T-helper 1 cell treated with Interleukin-12 subunit alpha and Interleukin-12 subunit beta and Interleukin-4 antibody, amounts not matched to agents 30 ng/mL and 1 ng/mL, for 36 hours (primary cell): Measurements from ENCODE around the gene NFATC3. TPM values are rescaled to one million over a fixed set of nuclear protein-coding genes. Genes with fewer than 3 reads are reported as not detected.

Source experiments
- intact Hi-C: fragments of 100-400 bp; cut with micrococcal nuclease; formaldehyde crosslinking; loops from one replicate; pipeline ENCODE4 v1.15.1; 2024
- total RNA-seq: library from RNA; stranded (reverse); gene quantifications from 2 replicates; pipeline ENCODE4 v1.2.3, GENCODE V29; 2022

The NFATC3 gene
- total RNA-seq, 1 donor from 2014 or later: 149 TPM

DNA sequence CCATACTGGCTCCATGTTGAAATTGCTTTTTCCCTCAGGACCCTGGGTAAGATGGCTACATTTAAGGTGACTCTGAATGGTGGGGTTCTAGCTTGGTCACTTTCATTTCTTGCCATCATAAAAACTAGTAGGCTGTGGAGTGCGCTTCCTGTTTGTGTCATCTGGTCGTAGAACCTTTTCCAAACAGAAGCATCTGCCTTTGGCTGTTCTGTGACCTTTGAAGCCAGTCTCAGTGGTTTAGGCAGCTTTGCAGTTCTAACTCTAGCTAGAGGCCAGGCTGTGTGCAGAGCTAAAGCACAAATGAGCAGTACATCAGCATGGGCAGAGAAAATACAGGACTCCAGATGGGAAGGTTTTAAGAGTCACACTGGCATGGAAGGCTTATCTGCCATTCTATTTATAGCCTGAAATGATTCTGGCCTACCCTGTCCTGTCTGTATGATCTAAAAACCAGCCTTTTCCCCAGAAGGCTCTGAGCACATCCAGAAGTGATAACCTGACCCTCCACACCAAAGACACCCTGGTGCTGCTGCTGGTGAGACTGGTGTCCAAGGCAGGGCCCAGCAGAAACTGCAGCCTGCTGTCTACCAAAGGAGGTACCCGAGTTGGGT, 142.1 kb downstream of the NFATC3 start:
- intact Hi-C loops: loop anchor here (5.0 kb wide), 2 partner anchors 290 to 395 kb away; partner anchors contain the start of gene PSMB10

GRCh38 chr16:68227850-68228553, 142.8 kb downstream of the NFATC3 start:
- intact Hi-C loops: loop anchor here (2.0 to 5.0 kb wide), 5 partner anchors 17 to 411 kb away; partner anchors contain the start of genes NFATC3 and PSMB10

GRCh38 chr16:68228652-68229051, 143.5 kb downstream of the NFATC3 start:
- intact Hi-C loops: loop anchor here (1.0 to 5.0 kb wide), 10 partner anchors 18 to 412 kb away; partner anchors contain the start of genes NFATC3 and PSMB10

GRCh38 chr16:68229431-68230175, 144.4 kb downstream of the NFATC3 start:
- intact Hi-C loops: loop anchor here (1.0 to 5.0 kb wide), 10 partner anchors 19 to 413 kb away; partner anchors contain the start of genes NFATC3 and PSMB10

- intact Hi-C loops: no loop called here
Observed at GRCh38 chr16:68230176-68230571, 145.0 kb downstream of the NFATC3 start.

- intact Hi-C loops: no loop called here
Observed at GRCh38 chr16:68230956-68231355, 145.8 kb downstream of the NFATC3 start.

GRCh38 chr16:68231384-68232136, 146.4 kb downstream of the NFATC3 start:
- intact Hi-C loops: no loop called here

- intact Hi-C loops: no loop called here
Observed at GRCh38 chr16:68232335-68232734, 147.2 kb downstream of the NFATC3 start.

DNA sequence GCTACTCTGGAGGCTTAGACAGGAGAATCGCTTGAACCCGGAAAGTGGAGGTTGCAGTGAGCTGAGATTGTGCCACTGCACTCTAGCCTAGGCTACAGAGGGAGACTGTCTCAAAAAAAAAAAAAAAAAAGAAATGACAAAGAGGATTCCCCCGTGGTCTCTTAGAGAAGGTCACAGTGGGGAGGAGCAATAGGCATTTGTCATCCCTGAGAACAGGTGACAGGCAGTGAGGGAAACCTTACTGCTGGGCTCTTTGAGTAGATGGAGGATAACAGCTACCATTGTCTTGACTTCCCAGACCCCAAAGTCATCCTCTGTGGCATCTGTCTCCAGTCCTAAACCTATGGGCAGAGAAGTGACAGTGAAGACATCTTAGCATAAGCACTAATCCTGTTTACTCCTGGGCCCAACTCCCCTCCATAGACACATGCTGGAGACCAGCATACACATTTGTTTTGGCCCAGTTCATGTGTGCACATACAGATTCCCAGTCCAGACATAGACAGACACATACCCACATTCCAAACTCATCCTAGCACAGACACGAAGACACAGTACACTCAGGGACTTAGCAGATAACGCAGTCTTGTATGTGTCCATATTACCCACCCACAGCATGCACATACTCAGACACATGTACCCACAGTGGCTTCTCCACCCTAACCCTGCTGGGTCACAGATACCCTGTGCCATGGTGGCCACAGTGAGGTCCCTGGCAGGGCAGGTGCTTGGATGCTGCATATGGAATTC, 148.1 kb downstream of the NFATC3 start:
- intact Hi-C loops: no loop called here

DNA sequence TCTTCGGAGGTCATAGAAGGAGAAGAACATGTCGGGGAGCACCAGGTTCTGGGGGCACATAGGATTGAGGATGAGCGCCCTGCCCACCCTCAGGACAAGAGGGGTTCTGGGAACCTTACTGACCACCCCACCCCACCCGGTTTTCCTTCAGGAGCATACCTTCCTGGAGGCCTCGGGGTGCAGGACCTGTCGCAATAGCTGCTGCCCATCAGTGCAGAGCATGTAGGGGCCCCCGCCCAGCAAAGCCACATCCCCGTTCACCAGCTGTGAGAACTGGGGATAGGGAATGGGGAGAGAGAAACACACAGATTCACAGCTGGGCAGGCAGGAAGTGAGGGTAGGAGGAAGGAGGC, 148.6 kb downstream of the NFATC3 start:
- intact Hi-C loops: no loop called here

DNA sequence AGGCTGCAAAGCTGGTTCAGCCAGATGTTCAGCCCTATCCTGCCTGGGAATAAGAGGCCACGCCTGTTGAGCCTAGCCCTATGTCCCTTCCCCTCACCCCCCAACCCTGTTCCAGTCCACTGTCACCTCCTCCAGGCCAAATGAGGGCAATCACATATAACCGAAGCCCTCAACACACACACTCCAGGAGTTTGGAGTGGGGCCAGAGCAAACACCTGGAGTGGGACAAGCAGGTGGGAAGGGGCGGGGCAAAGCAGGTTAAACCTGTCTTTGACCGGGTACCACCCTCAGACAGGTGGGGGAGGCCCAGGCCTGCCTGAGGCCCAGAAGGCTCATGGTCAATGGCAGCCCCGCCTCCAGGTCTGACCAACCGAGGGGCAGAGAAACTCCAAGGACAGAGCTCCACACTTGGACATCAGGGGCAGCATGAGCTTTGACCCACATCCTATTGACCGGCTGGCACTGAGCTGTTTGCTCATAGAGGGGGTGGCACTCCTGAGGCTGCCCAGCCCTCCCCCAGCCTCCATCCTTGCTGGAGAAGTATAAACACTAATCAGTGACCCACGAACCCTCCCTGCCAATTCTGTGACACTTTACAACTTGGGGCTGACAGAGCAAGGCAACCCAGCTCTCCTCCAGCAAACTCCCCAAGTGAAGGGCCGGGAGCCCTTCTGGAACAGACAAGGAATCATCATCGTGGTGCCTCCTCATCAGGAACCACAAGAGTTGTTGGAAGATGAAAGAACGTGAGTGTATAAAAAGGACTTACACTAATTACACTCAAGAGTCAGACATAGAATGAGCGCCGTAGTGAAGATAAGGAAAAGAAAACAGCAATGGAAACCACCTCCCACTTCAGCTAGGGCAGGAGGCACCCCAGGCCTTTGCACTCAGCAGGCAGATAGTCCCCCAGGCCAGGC, 149.3 kb downstream of the NFATC3 start:
- intact Hi-C loops: loop anchor here (5.0 kb wide), 4 partner anchors 288 to 572 kb away; partner anchors contain the start of genes ACD, EDC4, PARD6A and THAP11

DNA sequence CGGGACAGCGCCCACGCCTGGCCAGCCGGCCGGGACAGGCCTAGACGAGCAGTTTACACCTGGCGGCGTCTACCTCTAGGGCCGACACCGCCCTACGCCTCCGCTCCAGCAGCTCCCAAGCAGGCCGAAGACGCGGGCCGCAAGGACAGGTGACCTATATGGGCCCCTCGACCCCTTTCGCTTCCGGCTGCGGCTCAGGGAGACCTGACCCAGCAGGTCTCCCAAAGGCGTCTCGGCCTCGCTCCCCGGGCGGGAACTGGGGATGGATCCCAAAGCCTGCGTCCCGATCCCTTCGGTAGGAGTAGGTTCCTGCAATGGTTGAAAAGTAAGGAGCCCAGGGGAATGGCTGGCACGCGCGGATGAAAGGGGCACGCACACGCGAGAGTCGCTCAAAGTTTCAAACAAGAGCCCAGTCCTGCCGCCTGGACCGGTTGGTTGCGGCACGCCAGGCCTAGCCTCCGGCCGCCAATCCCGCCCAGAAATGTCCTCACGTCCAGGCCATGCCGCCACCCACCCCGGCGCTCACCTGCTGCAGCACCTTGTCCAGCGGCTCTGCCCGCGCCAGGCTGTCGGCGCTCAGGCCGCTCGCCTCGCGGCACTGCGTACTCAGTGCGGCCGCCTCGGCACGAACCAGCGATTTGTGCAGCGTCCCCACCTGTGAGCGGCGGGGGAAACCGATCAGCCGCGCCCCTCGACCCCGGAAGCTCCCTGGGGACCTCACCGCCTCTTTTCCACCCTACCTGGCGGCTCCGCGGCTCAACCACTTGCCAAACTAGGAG, 150.1 kb downstream of the NFATC3 start:
- intact Hi-C loops: loop anchor here (5.0 kb wide), 4 partner anchors 287 to 573 kb away; partner anchors contain the start of genes ACD, EDC4, PARD6A and THAP11

GRCh38 chr16:68235887-68236136, 150.6 kb downstream of the NFATC3 start, which contains the start of gene ESRP2:
Gene ESRP2, minus strand, starts transcription at chr16:68236127. Its CDS starts 82 bp downstream, at chr16:68236045.
- intact Hi-C loops: loop anchor here (5.0 kb wide), 4 partner anchors 286 to 574 kb away; partner anchors contain the start of genes ACD, EDC4, PARD6A and THAP11

DNA sequence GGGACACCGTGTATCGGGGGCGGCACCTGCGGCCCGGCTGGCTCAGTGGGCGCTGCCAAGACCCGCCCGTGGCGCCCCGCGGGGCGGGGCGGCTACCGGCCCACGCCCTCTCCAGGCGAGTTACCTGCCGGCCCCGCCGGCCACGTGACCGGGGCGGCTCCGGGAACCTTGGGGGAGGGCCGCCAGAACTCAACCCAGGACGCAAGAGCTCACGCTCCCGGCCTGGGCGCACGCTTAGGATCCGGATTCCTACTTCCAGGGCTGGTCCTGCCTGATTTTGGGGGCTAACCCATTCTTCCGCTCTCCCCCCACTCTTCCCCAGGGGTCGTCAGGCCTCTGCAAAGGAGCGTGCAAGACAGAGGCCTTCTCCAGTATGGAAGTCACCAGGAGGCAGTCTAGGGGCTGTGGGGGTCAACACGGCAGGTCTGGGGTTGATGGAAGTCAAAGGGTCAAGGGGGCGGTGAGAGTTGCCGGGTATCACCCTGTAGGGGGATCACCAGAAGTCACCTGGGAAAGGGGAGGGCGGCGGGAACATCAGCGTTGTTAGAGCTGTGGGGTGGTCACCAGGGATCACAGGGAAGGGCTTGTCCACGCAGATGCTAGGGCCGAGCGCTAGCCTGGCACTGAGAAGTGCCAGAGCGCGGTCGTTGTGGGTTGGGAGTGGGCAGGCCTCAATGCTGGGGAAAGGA, 151.1 kb downstream of the NFATC3 start:
- intact Hi-C loops: loop anchor here (5.0 kb wide), 4 partner anchors 286 to 574 kb away; partner anchors contain the start of genes ACD, EDC4, PARD6A and THAP11

GRCh38 chr16:68236826-68237242, 151.7 kb downstream of the NFATC3 start:
- intact Hi-C loops: loop anchor here (1.0 to 5.0 kb wide), 8 partner anchors 8 to 675 kb away; partner anchors contain the start of genes ACD, CTCF, EDC4 and PARD6A

- intact Hi-C loops: loop anchor here (1.0 to 5.0 kb wide), 8 partner anchors 8 to 675 kb away; partner anchors contain the start of genes ACD, CTCF, EDC4 and PARD6A
Observed at GRCh38 chr16:68237243-68238028, 152.3 kb downstream of the NFATC3 start.

- intact Hi-C loops: loop anchor here (5.0 kb wide), 4 partner anchors 284 to 576 kb away; partner anchors contain the start of genes ACD, EDC4, PARD6A and THAP11
Observed at GRCh38 chr16:68238029-68238345, 152.8 kb downstream of the NFATC3 start.
